ENCODE results near the gene IFT20. TPM values are rescaled to one million over a fixed set of nuclear protein-coding genes. Genes with fewer than 3 reads are reported as not detected.

Gene IFT20
- 10 to 100 TPM; 37.9 to 42.2 TPM for total RNA-seq

GRCh38 chr17:28335201-28335958 is at the start of gene IFT20, which contains the start of gene TNFAIP1:
IFT20 (minus strand) TSS chr17:28335472; CDS start chr17:28331985, 3,487 bp downstream.
TNFAIP1 (plus strand) TSS chr17:28335761; CDS start chr17:28339522, 3,761 bp downstream.
- ATAC-seq: peak; percentile 94
- peak within 1 kb of the TSS; percentile 89 to 91 for H3K4me3 ChIP-seq
- DNase-seq: peak; percentile 98 to 100 (median 99)
- H3K27me3 ChIP-seq: no peaks in the 10 kb centered on the region
- intact Hi-C loops (cut with DNase I): no loop called here
- H3K4me1 ChIP-seq: peaks cover 64% of the 10 kb centered on the region
- 0% methylated on average over 8 to 59 of the region's 62 CpGs for WGBS, 2 donors
- peak within 1 kb of the TSS; percentile 92 to 97 (median 96) for H3K27ac ChIP-seq
- H3K36me3 ChIP-seq (replicated peaks in 1 of 2; ENCODE audit: insufficient read depth in 1 of 2, low read depth in 2 of 2): peaks cover 0 to 3% of the 10 kb centered on the region in 2 donors
- no peaks in the 10 kb centered on the region for H3K9me3 ChIP-seq
- TF ChIP-seq, protein P1, sequence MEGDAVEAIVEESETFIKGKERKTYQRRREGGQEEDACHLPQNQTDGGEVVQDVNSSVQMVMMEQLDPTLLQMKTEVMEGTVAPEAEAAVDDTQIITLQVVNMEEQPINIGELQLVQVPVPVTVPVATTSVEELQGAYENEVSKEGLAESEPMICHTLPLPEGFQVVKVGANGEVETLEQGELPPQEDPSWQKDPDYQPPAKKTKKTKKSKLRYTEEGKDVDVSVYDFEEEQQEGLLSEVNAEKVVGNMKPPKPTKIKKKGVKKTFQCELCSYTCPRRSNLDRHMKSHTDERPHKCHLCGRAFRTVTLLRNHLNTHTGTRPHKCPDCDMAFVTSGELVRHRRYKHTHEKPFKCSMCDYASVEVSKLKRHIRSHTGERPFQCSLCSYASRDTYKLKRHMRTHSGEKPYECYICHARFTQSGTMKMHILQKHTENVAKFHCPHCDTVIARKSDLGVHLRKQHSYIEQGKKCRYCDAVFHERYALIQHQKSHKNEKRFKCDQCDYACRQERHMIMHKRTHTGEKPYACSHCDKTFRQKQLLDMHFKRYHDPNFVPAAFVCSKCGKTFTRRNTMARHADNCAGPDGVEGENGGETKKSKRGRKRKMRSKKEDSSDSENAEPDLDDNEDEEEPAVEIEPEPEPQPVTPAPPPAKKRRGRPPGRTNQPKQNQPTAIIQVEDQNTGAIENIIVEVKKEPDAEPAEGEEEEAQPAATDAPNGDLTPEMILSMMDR (IDR thresholded peaks at IDR 0.05): no peak
- peak; percentile 92 to 98 (median 97) for TF ChIP-seq POLR2A (IDR thresholded peaks at IDR 0.05)

DNA sequence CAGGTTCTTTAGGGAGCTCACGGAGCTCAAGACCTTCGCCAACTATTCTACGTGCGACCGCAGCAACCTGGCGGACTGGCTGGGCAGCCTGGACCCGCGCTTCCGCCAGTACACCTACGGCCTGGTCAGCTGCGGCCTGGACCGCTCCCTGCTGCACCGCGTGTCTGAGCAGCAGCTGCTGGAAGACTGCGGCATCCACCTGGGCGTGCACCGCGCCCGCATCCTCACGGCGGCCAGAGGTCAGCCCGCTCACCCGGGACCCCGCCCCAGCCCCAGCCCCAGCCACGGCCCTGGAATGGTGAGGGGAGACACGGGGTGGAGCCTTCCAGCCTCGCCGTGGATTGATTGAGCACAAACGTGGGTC is 49.7 kb upstream of the IFT20 start:
- Histone ChIP-seq H3K4me3 (peak overlapping the region; percentile 50 to 51), H3K27ac (peak overlapping the region; percentile 66 to 85 (median 79)), H3K36me3 (replicated peaks in 1 of 2; ENCODE audit: insufficient read depth in 1 of 2, low read depth in 2 of 2) (peaks cover 0 to 17% of the 10 kb centered on the region in 2 donors), H3K9me3 (no peaks in the 10 kb centered on the region), H3K4me1 (peaks cover 34% of the 10 kb centered on the region), H3K27me3 (no peaks in the 10 kb centered on the region)
- ATAC-seq (peak; percentile 57), DNase-seq (peak; percentile 46 to 57 (median 52))
- TF ChIP-seq, protein P1 (IDR thresholded peaks at IDR 0.05): no peak
- TF ChIP-seq POLR2A (IDR thresholded peaks at IDR 0.05): no peak
- 10% methylated on average over 29 of the region's 29 CpGs; no CpG with 5 or more reads in 1 of the 2 donors for WGBS, 2 donors
- intact Hi-C loops (cut with DNase I): no loop called here

DNA sequence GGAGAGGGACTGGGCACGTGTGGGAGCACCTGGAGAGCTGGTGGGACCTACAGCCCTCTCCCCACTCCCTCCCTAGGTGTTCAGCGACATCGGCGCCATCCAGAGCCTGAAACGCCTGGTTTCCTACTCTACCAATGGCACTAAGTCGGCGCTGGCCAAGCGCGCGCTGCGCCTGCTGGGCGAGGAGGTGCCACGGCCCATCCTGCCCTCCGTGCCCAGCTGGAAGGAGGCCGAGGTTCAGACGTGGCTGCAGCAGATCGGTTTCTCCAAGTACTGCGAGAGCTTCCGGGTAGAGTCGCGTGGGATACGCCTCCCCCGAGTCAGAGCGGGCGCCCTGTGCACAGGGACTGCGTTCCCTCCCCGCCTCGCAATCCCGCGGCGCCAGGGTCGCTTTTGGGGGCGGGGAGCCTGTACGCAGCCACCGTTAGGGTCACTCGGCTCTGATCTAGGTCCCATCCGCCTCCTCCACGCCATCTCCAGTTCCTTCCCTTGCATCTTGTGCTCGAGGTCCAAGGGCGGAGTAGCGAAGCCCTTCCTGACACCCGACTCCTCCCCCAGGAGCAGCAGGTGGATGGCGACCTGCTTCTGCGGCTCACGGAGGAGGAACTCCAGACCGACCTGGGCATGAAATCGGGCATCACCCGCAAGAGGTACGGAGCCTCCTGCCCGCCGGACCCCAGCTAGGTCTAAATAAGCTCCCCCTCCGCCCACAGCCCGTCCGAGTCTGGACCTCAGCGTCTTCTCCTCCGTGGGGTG is 49.2 kb upstream of the IFT20 start:
- intact Hi-C loops (cut with DNase I): no loop called here
- WGBS, 2 donors: 2 to 22% methylated on average over 12 to 56 of the region's 56 CpGs
- H3K27ac ChIP-seq: peak overlapping the region; percentile 66 to 85 (median 79)
- peaks cover 0 to 12% of the 10 kb centered on the region in 2 donors for H3K36me3 ChIP-seq (replicated peaks in 1 of 2; ENCODE audit: insufficient read depth in 1 of 2, low read depth in 2 of 2)
- ATAC-seq (peak; percentile 96), DNase-seq (peak; percentile 90 to 93 (median 93))
- peaks cover 34% of the 10 kb centered on the region for H3K4me1 ChIP-seq
- H3K27me3 ChIP-seq: no peaks in the 10 kb centered on the region
- H3K4me3 ChIP-seq: peak overlapping the region; percentile 50 to 51
- H3K9me3 ChIP-seq: no peaks in the 10 kb centered on the region
- TF ChIP-seq, protein P1 (IDR thresholded peaks at IDR 0.05): peak in 2 of 7 experiments; percentile 5 to 14
- TF ChIP-seq POLR2A (IDR thresholded peaks at IDR 0.05): peak; percentile 69 to 88 (median 85)

- 36 to 49% methylated on average over 35 to 41 of the region's 72 CpGs for WGBS, 2 donors
- TF ChIP-seq POLR2A (IDR thresholded peaks at IDR 0.05): no peak
- TF ChIP-seq, protein P1 (IDR thresholded peaks at IDR 0.05): no peak
- Histone ChIP-seq H3K4me1 (peaks cover 29% of the 10 kb centered on the region), H3K27me3 (no peaks in the 10 kb centered on the region), H3K4me3 (no peak overlapping the region), H3K27ac (no peak overlapping the region), H3K36me3 (replicated peaks in 1 of 2; ENCODE audit: insufficient read depth in 1 of 2, low read depth in 2 of 2) (no peaks in the 10 kb centered on the region), H3K9me3 (no peaks in the 10 kb centered on the region)
- no peak for ATAC-seq
- intact Hi-C loops (cut with DNase I): no loop called here
- DNase-seq: no peak
Measured at GRCh38 chr17:28381141-28381825, 46.0 kb upstream of the IFT20 start.

All from body of pancreas (tissue), 4 donors.